OCI-M2 (cell line): ENCODE results near the gene PIP5K1A.

Experiments used
- DNase-seq: peaks from one replicate; lab custom pipeline; 2025; ENCODE audit not compliant: unreplicated experiment; lab: John Stamatoyannopoulos, UW

Gene PIP5K1A

DNA sequence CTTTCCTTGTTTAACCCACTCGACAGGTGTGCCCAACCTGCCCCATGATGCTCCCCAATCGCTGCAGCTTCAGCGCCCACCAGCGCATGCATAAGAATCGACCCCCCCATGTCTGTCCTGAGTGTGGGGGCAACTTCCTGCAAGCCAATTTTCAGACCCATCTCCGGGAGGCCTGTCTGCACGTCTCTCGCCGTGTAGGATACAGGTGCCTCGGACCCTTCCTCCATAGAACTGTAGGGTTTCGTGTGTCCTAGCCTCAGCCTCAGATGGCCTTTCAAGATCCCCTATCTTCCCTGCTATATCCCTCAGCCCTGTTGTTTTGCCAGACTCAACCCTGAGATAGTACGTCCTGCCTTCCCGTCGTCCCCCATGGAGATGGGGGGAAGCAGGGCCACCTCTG lies 90.2 kb downstream of the PIP5K1A start:
- no peak for DNase-seq

GRCh38 chr1:151289080-151289935 lies 91.0 kb downstream of the PIP5K1A start:
- no peak for DNase-seq

DNA sequence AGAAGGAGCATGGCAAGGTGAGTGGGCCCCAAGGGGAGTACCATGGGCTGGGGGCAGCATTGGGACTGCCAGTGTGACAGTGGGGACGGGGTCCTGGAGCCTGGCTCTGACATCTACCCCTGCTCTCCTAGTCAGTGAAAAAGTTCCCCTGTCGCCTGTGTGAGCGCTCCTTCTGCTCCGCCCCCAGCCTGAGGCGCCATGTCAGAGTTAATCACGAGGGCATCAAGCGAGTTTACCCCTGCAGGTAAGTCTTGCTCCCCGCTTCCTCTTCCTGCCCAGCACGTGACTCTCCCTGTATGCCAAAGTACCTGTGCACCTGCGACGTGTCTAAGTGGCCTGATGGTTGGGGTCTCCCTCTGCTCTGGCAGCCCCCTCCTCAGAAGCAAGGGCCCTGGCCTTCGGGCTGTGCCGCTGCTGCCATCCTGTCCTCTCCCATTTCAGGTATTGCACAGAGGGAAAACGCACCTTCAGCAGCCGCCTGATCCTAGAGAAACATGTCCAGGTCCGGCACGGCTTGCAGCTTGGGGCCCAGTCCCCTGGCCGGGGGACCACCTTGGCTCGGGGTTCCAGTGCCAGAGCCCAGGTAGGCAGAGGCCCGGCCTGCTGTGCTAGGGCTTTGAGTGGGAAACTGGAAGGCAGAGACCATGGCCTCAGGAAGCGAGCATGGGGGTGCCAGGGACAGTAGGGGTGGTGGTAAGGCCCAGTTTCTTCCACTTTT lies 91.8 kb downstream of the PIP5K1A start:
- no peak for DNase-seq

DNA sequence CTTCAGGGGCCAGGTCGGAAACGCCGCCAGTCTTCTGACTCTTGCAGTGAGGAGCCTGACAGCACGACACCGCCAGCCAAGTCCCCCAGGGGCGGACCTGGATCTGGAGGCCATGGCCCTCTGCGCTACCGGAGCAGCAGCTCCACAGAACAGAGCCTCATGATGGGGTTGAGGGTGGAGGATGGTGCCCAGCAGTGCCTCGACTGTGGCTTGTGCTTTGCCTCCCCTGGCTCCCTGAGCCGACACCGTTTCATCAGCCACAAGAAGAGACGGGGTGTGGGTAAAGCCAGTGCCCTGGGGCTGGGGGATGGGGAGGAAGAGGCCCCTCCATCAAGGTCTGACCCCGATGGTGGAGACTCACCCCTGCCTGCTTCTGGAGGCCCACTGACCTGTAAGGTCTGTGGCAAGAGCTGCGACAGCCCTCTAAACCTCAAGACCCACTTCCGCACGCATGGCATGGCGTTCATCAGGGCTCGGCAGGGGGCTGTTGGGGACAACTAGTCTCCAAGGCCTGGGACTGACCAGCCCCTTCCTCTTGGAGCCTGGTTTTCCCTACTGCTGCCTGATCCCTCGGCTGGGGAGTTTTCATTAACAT lies 92.5 kb downstream of the PIP5K1A start:
- DNase-seq: no peak

- no peak for DNase-seq
Observed at GRCh38 chr1:151292207-151293030, 94.1 kb downstream of the PIP5K1A start.

GRCh38 chr1:151293093-151293492 lies 94.7 kb downstream of the PIP5K1A start:
- DNase-seq: no peak

GRCh38 chr1:151294742-151295462 lies 96.5 kb downstream of the PIP5K1A start:
- DNase-seq: no peak
